Measurements from ENCODE around the gene BEAN1. TPM values are rescaled to one million over a fixed set of nuclear protein-coding genes. Genes with fewer than 3 reads are reported as not detected.

Gene BEAN1
- total RNA-seq, 1 donor from 2014 or later: 3.7 TPM

DNA sequence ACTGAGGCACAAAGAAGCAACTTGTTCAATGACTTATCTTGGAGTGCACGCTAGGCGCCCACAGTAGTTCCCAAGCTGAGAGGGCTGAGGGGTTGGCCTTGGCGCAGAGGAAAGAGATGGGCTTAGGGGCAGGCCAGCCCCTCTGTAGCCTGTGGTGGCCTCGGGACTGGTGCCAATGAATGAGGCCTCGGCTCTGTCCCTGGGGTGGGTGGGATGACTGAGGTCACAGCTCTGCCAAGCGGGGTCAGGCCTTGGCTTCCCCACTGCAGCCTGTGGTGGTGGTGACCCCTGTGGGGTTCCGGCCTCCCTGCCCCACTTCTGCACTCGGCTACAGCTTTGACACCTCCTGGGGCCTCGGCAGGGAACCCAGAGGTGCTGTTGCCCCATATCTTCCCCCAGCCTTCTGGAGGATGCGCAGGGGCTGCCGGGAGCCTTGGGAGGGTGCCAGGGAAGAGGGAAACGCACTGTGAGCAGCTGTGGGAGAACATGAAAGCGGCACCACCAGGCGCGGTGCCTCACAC, 46.0 kb downstream of the BEAN1 start:
- H3K36me3 Mint-ChIP-seq (ENCODE audit: low read depth): peaks cover 2% of the 10 kb centered on the region
- H3K9me3 Mint-ChIP-seq (ENCODE audit: low read depth): no peaks in the 10 kb centered on the region
- TF ChIP-seq, protein P1, sequence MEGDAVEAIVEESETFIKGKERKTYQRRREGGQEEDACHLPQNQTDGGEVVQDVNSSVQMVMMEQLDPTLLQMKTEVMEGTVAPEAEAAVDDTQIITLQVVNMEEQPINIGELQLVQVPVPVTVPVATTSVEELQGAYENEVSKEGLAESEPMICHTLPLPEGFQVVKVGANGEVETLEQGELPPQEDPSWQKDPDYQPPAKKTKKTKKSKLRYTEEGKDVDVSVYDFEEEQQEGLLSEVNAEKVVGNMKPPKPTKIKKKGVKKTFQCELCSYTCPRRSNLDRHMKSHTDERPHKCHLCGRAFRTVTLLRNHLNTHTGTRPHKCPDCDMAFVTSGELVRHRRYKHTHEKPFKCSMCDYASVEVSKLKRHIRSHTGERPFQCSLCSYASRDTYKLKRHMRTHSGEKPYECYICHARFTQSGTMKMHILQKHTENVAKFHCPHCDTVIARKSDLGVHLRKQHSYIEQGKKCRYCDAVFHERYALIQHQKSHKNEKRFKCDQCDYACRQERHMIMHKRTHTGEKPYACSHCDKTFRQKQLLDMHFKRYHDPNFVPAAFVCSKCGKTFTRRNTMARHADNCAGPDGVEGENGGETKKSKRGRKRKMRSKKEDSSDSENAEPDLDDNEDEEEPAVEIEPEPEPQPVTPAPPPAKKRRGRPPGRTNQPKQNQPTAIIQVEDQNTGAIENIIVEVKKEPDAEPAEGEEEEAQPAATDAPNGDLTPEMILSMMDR (IDR thresholded peaks at IDR 0.05): no peak
- no peak overlapping the region for H3K4me3 Mint-ChIP-seq (ENCODE audit: unreplicated experiment)
- peaks cover 10% of the 10 kb centered on the region for H3K27me3 Mint-ChIP-seq (ENCODE audit: low read depth)
- H3K27ac Mint-ChIP-seq (ENCODE audit: unreplicated experiment): no peak overlapping the region
- peak; percentile 72 for DNase-seq (ENCODE audit: low spot score)
- H3K4me1 Mint-ChIP-seq (ENCODE audit: low read depth): no peaks in the 10 kb centered on the region

DNA sequence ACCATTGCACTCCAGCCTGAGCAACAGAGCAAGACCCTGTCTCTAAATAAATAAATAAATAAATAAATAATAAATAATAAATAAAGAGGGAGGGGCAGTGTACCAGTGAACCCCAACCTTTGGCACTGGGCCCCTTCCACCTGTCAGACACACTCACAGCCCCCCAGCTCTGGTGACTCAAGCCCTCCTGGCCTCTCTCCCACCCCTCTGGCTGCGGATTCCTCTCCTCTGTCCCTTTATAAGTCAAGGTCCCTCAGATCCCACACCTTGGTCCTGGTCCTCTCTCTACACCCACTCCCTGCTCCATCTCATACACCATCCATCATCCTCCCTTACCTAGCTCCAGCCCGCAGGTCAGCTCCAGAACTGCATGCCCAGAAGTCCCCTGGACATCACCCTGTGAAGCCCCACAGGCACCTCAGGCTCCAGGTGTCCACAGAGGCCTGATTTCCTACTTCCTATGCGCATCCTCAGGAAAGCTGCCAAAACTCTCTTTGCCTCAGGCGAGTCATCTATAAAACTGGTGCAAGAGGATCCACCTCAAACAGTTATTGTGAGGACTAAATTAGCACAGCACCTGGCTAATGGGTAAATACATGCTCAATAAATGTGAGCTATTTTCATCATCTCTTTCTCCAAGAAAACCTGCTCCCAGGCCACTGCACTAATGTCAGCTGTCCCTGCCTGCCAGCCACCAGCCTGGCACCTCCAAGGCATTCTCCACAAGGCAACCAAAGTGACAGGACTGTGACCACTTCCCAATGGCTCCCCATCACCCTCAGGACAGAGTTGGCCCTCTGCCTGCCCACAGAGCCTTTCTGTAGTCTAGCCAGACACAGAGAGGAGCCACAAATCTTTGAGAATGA, 46.8 kb downstream of the BEAN1 start:
- DNase-seq (ENCODE audit: low spot score): peak; percentile 41
- no peaks in the 10 kb centered on the region for H3K9me3 Mint-ChIP-seq (ENCODE audit: low read depth)
- H3K4me1 Mint-ChIP-seq (ENCODE audit: low read depth): peaks cover 3% of the 10 kb centered on the region
- TF ChIP-seq, protein P1 (IDR thresholded peaks at IDR 0.05): no peak
- peaks cover 2% of the 10 kb centered on the region for H3K36me3 Mint-ChIP-seq (ENCODE audit: low read depth)
- no peak overlapping the region for H3K27ac Mint-ChIP-seq (ENCODE audit: unreplicated experiment)
- no peak overlapping the region for H3K4me3 Mint-ChIP-seq (ENCODE audit: unreplicated experiment)
- peaks cover 8% of the 10 kb centered on the region for H3K27me3 Mint-ChIP-seq (ENCODE audit: low read depth)

DNA sequence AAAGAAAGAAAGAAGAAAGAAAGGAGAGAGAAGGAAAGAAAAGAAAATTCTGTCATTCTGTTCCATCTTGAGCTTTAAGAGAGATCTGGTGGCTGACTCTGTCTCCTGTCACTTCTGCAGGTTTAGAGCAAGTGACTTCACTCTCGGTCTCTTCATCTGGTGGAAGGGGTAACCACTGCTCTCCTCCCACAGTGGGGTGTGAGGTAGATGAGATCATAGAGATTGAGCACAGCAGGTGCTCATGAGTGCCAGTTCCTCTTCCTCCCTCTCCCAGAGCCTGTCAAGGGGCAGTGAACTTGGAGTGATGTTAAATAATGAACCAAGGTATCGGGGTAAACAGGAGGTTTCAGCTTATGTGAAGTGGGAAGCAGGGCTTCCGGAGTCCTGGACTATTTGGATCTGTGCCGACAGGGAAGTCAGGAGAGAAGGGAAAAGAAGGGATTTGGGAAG, 47.7 kb downstream of the BEAN1 start:
- no peaks in the 10 kb centered on the region for H3K9me3 Mint-ChIP-seq (ENCODE audit: low read depth)
- peaks cover 3% of the 10 kb centered on the region for H3K4me1 Mint-ChIP-seq (ENCODE audit: low read depth)
- H3K4me3 Mint-ChIP-seq (ENCODE audit: unreplicated experiment): no peak overlapping the region
- peaks cover 2% of the 10 kb centered on the region for H3K36me3 Mint-ChIP-seq (ENCODE audit: low read depth)
- TF ChIP-seq, protein P1 (IDR thresholded peaks at IDR 0.05): no peak
- DNase-seq (ENCODE audit: low spot score): no peak
- no peak overlapping the region for H3K27ac Mint-ChIP-seq (ENCODE audit: unreplicated experiment)
- peaks cover 6% of the 10 kb centered on the region for H3K27me3 Mint-ChIP-seq (ENCODE audit: low read depth)

DNA sequence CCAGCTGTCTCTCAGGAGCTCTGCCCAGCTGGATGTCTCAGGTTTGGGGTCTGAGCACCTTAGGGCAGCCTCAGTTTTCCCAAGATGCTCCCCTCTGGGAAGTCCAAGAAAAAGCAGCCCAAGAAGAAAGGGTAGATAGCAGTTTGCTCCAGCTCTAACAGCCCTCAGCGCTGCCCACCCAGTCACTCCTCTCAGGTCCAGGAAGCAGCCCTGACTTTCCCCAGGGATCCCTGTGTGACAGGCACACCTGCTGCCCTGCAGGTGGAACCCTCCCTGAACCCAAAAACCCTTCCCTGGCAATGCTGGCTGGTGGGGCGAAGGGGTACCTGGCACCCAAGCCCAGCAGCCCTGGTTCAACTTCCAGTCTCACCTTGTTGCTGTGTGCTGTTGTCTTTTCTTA, 48.1 kb downstream of the BEAN1 start:
- TF ChIP-seq, protein P1 (IDR thresholded peaks at IDR 0.05): no peak
- Mint-ChIP-seq H3K9me3 (ENCODE audit: low read depth) (no peaks in the 10 kb centered on the region), H3K4me3 (ENCODE audit: unreplicated experiment) (no peak overlapping the region), H3K27me3 (ENCODE audit: low read depth) (peaks cover 6% of the 10 kb centered on the region), H3K36me3 (ENCODE audit: low read depth) (peaks cover 2% of the 10 kb centered on the region), H3K27ac (ENCODE audit: unreplicated experiment) (no peak overlapping the region), H3K4me1 (ENCODE audit: low read depth) (peaks cover 3% of the 10 kb centered on the region)
- DNase-seq (ENCODE audit: low spot score): peak; percentile 53

DNA sequence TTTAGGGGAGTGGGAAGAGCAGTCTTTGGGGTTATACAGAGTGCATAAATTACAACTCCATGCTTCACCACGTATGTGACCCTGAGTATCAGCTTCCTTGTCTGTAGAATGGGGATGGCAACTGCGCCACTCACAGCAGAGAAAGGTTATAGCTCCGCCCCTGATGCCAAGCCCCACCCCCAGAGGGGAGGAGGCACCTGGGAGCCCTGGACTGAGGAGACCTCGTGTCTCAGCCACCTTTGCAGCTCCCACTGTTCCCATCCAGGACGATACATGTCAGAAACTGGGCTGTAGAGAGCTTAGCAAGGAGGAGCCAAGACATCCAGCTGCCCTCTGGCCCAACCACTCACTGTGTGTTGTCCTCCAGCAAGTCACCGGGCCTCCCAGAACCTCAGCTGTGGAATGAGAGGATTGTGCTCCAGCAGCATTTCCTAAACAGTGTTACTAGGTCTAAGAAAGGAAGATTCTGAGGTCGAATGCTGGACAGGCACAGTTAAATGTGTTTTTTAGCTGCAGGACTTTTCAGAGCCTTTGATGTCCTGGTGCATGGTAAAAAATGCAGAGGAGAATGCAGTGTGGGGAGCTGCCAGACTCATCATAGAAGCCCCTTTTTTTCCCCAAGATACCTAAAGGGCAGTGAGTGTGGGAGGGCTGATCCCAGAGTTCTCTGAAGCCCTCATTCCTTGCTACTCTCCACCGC, 49.4 kb downstream of the BEAN1 start:
- H3K4me1 Mint-ChIP-seq (ENCODE audit: low read depth): peaks cover 3% of the 10 kb centered on the region
- H3K9me3 Mint-ChIP-seq (ENCODE audit: low read depth): no peaks in the 10 kb centered on the region
- no peak overlapping the region for H3K27ac Mint-ChIP-seq (ENCODE audit: unreplicated experiment)
- peaks cover 2% of the 10 kb centered on the region for H3K36me3 Mint-ChIP-seq (ENCODE audit: low read depth)
- H3K4me3 Mint-ChIP-seq (ENCODE audit: unreplicated experiment): no peak overlapping the region
- H3K27me3 Mint-ChIP-seq (ENCODE audit: low read depth): peaks cover 6% of the 10 kb centered on the region
- TF ChIP-seq, protein P1 (IDR thresholded peaks at IDR 0.05): no peak
- peak; percentile 59 for DNase-seq (ENCODE audit: low spot score)

Measured in chondrocyte (in vitro differentiated cells).